Panc1 (cell line): ENCODE data around the gene RNF25.

ENCODE experiments used
- POLR2AphosphoS5 ChIP-seq: IDR thresholded peaks from 2 replicates; pipeline ENCODE4 v1.6.1; 2012; ENCODE audit warnings: mild to moderate bottlenecking, low read depth, low read length, moderate library complexity
- SIN3A ChIP-seq: IDR thresholded peaks from 2 replicates; pipeline ENCODE4 v1.6.1; 2012; ENCODE audit warnings: low read depth, mild to moderate bottlenecking, low read length, moderate library complexity, borderline replicate concordance; ENCODE audit not compliant: insufficient read depth
- TCF7L2 ChIP-seq: IDR thresholded peaks from 2 replicates; pipeline ENCODE4 v1.6.1; 2011; ENCODE audit warnings: mild to moderate bottlenecking, low read depth, low read length, inconsistent platforms
- TF ChIP-seq, protein P1 (sequence below): fragments of 450-650 bp; IDR thresholded peaks from 2 replicates; pipeline ENCODE4 v1.5.1; 2017; ENCODE audit warnings: mild to moderate bottlenecking

DNA sequence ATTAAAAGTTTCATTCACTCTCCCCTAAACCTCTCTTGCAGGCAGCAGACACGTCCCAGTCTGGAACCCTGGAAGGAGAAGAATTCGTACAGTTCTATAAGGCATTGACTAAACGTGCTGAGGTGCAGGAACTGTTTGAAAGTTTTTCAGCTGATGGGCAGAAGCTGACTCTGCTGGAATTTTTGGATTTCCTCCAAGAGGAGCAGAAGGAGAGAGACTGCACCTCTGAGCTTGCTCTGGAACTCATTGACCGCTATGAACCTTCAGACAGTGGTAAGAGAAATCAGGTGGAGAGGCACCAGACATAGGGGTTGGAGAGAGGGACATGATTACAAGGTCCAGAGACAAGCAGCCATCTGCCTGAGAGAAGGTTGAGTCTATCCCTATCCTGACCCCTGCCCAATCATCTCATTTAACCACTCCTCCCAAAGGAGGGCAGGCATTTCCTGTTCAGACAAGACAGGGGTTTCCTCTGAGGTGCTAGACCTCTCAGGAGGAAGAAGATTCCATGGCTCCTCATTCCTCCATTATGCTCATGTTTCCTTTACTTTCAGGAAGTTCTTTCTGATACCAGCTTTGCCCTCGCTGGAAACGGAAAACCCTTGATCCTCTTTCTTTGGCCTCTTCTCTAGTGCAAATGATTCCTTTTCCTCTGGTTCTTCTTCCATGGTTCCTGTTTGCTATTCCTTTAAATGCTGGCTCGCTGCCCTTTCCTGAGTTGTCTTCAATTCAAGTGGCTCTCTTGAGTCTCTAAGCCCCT lies 49.0 kb downstream of the RNF25 start:
- TF ChIP-seq, protein P1, sequence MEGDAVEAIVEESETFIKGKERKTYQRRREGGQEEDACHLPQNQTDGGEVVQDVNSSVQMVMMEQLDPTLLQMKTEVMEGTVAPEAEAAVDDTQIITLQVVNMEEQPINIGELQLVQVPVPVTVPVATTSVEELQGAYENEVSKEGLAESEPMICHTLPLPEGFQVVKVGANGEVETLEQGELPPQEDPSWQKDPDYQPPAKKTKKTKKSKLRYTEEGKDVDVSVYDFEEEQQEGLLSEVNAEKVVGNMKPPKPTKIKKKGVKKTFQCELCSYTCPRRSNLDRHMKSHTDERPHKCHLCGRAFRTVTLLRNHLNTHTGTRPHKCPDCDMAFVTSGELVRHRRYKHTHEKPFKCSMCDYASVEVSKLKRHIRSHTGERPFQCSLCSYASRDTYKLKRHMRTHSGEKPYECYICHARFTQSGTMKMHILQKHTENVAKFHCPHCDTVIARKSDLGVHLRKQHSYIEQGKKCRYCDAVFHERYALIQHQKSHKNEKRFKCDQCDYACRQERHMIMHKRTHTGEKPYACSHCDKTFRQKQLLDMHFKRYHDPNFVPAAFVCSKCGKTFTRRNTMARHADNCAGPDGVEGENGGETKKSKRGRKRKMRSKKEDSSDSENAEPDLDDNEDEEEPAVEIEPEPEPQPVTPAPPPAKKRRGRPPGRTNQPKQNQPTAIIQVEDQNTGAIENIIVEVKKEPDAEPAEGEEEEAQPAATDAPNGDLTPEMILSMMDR = no peak
- TF ChIP-seq SIN3A (no peak), POLR2AphosphoS5 (no peak), TCF7L2 (no peak)
